ENCODE results near the gene FLOT1. TPM values are rescaled to one million over a fixed set of nuclear protein-coding genes. Genes with fewer than 3 reads are reported as not detected.
A peak's percentile ranks its signal among the peaks of the same experiment; 100 is the strongest.

Gene FLOT1
- total and polyA plus RNA-seq, 2 of the 13 experiments (the other 11 are each of a cell fraction or from before 2014, with no cell fraction given) = 82.3 to 130 TPM

DNA sequence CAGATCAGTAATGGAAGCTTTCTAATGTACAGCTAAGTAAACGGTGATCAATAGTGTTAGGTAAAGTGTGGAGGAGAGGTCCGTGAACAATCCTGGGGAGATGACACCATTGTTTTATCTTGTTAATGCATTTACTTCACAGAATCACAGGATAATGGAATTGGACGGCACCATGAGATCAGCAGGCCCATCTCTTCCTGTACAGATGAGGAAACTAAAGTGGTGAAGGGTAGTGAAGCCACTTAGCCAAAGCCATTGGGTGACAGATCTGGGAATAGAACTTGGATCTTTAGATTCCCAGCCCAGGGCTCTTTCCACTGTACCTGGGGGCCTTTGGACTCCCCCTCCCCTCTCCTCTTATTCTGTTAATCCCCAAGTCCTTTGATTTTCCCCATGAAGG lies 28.1 kb upstream of the FLOT1 start (continued):
- TF ChIP-seq, protein P1, sequence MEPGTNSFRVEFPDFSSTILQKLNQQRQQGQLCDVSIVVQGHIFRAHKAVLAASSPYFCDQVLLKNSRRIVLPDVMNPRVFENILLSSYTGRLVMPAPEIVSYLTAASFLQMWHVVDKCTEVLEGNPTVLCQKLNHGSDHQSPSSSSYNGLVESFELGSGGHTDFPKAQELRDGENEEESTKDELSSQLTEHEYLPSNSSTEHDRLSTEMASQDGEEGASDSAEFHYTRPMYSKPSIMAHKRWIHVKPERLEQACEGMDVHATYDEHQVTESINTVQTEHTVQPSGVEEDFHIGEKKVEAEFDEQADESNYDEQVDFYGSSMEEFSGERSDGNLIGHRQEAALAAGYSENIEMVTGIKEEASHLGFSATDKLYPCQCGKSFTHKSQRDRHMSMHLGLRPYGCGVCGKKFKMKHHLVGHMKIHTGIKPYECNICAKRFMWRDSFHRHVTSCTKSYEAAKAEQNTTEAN (CRISPR knock-in tag; conservative IDR thresholded peaks at IDR 0.05) = no peak
- no peak for TF ChIP-seq TCF7L2 (IDR thresholded peaks at IDR 0.05; ENCODE audit: low read depth, low read length)
- TF ChIP-seq MEIS1 (CRISPR knock-in tag; IDR thresholded peaks at IDR 0.05; ENCODE audit: borderline replicate concordance) = no peak
- TF ChIP-seq ZNF24 (IDR thresholded peaks at IDR 0.05) = no peak
- TF ChIP-seq ZNF660 (CRISPR knock-in tag; IDR thresholded peaks at IDR 0.05; ENCODE audit: borderline replicate concordance, low read depth) = no peak
- TF ChIP-seq POLR2AphosphoS2 (IDR thresholded peaks at IDR 0.05; ENCODE audit: low read depth, low read length) = no peak
- TF ChIP-seq ZNF749 (CRISPR knock-in tag; IDR thresholded peaks at IDR 0.05; ENCODE audit: borderline replicate concordance) = no peak
- no peak for TF ChIP-seq IKZF5 (CRISPR knock-in tag; IDR thresholded peaks at IDR 0.05)
- TF ChIP-seq, protein P2, sequence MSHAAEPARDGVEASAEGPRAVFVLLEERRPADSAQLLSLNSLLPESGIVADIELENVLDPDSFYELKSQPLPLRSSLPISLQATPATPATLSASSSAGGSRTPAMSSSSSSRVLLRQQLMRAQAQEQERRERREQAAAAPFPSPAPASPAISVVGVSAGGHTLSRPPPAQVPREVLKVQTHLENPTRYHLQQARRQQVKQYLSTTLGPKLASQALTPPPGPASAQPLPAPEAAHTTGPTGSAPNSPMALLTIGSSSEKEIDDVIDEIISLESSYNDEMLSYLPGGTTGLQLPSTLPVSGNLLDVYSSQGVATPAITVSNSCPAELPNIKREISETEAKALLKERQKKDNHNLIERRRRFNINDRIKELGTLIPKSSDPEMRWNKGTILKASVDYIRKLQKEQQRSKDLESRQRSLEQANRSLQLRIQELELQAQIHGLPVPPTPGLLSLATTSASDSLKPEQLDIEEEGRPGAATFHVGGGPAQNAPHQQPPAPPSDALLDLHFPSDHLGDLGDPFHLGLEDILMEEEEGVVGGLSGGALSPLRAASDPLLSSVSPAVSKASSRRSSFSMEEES (CRISPR knock-in tag; IDR thresholded peaks at IDR 0.05) = no peak
- no peak for TF ChIP-seq HOXA5 (CRISPR knock-in tag; IDR thresholded peaks at IDR 0.05)
- no peak for TF ChIP-seq FIP1L1 (IDR thresholded peaks at IDR 0.05; ENCODE audit: borderline replicate concordance, insufficient read depth, low read depth, low read length)
- TF ChIP-seq, protein P3, sequence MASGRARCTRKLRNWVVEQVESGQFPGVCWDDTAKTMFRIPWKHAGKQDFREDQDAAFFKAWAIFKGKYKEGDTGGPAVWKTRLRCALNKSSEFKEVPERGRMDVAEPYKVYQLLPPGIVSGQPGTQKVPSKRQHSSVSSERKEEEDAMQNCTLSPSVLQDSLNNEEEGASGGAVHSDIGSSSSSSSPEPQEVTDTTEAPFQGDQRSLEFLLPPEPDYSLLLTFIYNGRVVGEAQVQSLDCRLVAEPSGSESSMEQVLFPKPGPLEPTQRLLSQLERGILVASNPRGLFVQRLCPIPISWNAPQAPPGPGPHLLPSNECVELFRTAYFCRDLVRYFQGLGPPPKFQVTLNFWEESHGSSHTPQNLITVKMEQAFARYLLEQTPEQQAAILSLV (CRISPR knock-in tag; IDR thresholded peaks at IDR 0.05; ENCODE audit: borderline replicate concordance) = no peak
- no peak for TF ChIP-seq KLF6 (CRISPR knock-in tag; IDR thresholded peaks at IDR 0.05)
- no peak for TF ChIP-seq HNRNPLL (IDR thresholded peaks at IDR 0.05; ENCODE audit: low read depth, low read length, poor library complexity, severe bottlenecking)
- peak; percentile 27 for TF ChIP-seq PRPF4 (IDR thresholded peaks at IDR 0.05; ENCODE audit: low read depth, low read length, poor library complexity, severe bottlenecking)
- TF ChIP-seq ZNF550 (CRISPR knock-in tag; IDR thresholded peaks at IDR 0.05; ENCODE audit: borderline replicate concordance) = no peak
- TF ChIP-seq ZNF782 (CRISPR knock-in tag; IDR thresholded peaks at IDR 0.05; ENCODE audit: borderline replicate concordance) = no peak
- TF ChIP-seq FOXA1 (IDR thresholded peaks at IDR 0.05) = no peak
- TF ChIP-seq FOXA1 (CRISPR knock-in tag; IDR thresholded peaks at IDR 0.05) = no peak
- TF ChIP-seq EED (CRISPR knock-in tag; IDR thresholded peaks at IDR 0.05) = no peak
- no peak for TF ChIP-seq KDM3A (CRISPR knock-in tag; IDR thresholded peaks at IDR 0.05; ENCODE audit: low read depth)
